ENCODE results near the gene KIF2A. TPM values are rescaled to one million over a fixed set of nuclear protein-coding genes. Genes with fewer than 3 reads are reported as not detected.
"Not testable (repeated sequence)": the region's sequence is repeated elsewhere in the genome, so short reads cannot be mapped to it uniquely, and the experiment has no call there.

Gene KIF2A
- total RNA-seq, 4 donors from 2014 or later: 23.3 to 28.6 (median 25.0) TPM

DNA sequence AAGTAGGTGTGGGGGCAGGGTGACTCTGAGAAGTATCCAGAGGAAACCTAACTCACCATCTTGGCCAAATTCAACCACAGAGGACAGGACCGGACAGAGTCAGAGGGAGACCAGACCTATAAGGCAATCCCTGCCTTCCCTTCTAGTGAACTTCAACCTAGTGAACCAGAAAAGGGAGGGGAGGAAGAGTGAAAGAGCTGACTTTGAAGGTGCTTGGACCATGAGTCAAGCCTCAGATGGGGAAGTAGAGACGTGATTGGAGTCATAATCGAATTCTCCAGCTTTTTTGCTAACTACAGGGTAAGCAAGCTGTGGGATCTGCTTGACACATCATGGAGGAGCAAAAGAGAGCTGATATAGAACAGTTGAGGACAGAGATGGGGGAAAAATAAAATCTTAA, 18.8 kb upstream of the KIF2A start:
- Histone ChIP-seq H3K4me1 (no peaks in the 10 kb centered on the region), H3K4me3 (no peak overlapping the region), H3K27me3 (no peaks in the 10 kb centered on the region), H3K36me3 (no peaks in the 10 kb centered on the region), H3K27ac (no peak overlapping the region), H3K9me3 (no peaks in the 10 kb centered on the region)
- TF ChIP-seq CTCF (IDR thresholded peaks at IDR 0.05) (no peak), POLR2AphosphoS5 (IDR thresholded peaks at IDR 0.05) (no peak), EP300 (IDR thresholded peaks at IDR 0.05) (no peak), POLR2A (IDR thresholded peaks at IDR 0.05) (no peak)
- no peak for DNase-seq (ENCODE audit: low spot score in 2 of 2)
- whole genome bisulfite sequencing: 64% methylated on average over 3 of the region's 3 CpGs

DNA sequence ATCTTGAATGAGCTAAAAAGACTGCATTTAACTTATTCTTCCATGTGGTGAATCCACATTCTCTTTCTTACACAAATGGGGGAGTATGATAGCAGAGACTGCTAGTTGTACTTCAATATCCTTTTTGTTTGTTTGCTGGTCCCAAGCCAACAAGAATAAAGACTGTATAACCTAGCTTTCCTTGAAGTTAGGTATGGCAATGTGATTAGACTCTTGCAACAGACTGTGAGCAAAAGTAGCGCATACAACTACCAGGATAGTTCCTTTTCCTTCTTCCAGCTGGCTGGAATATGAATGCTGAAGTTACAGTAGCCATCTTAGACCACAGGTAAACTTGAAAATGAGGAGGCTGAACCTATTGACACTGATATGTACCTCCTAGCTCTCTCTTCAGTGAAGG, 17.9 kb upstream of the KIF2A start:
- H3K4me1 ChIP-seq: no peaks in the 10 kb centered on the region
- DNase-seq (ENCODE audit: low spot score in 2 of 2): no peak
- no peak overlapping the region for H3K4me3 ChIP-seq
- no peaks in the 10 kb centered on the region for H3K9me3 ChIP-seq
- H3K27me3 ChIP-seq: no peaks in the 10 kb centered on the region
- H3K27ac ChIP-seq: no peak overlapping the region
- 100% methylated on average over 1 of the region's 1 CpG for WGBS
- no peaks in the 10 kb centered on the region for H3K36me3 ChIP-seq
- TF ChIP-seq POLR2AphosphoS5 (IDR thresholded peaks at IDR 0.05) (no peak), EP300 (IDR thresholded peaks at IDR 0.05) (no peak)

- no peaks in the 10 kb centered on the region for H3K9me3 ChIP-seq
- H3K4me1 ChIP-seq: no peaks in the 10 kb centered on the region
- DNase-seq (ENCODE audit: low spot score in 2 of 2): no peak
- H3K4me3 ChIP-seq: no peak overlapping the region
- no peaks in the 10 kb centered on the region for H3K36me3 ChIP-seq
- no peaks in the 10 kb centered on the region for H3K27me3 ChIP-seq
- TF ChIP-seq CTCF (IDR thresholded peaks at IDR 0.05) (no peak), POLR2AphosphoS5 (IDR thresholded peaks at IDR 0.05) (no peak), EP300 (IDR thresholded peaks at IDR 0.05) (no peak), POLR2A (IDR thresholded peaks at IDR 0.05) (no peak)
- H3K27ac ChIP-seq: no peak overlapping the region
Observed at GRCh38 chr5:62289813-62290212, 16.2 kb upstream of the KIF2A start.

- not testable (repeated sequence) for DNase-seq (ENCODE audit: low spot score in 2 of 2); H3K4me1 ChIP-seq; H3K27me3 ChIP-seq; H3K4me3 ChIP-seq; H3K27ac ChIP-seq; H3K36me3 ChIP-seq; H3K9me3 ChIP-seq
- WGBS: 81% methylated on average over 11 of the region's 11 CpGs
Observed at GRCh38 chr5:62291829-62292228, 14.2 kb upstream of the KIF2A start.

- no peaks in the 10 kb centered on the region for H3K4me1 ChIP-seq
- H3K4me3 ChIP-seq: no peak overlapping the region
- H3K27ac ChIP-seq: no peak overlapping the region
- no peaks in the 10 kb centered on the region for H3K9me3 ChIP-seq
- DNase-seq (ENCODE audit: low spot score in 2 of 2): no peak
- H3K36me3 ChIP-seq: no peaks in the 10 kb centered on the region
- TF ChIP-seq EP300 (IDR thresholded peaks at IDR 0.05): no peak
- no peak for TF ChIP-seq CTCF (IDR thresholded peaks at IDR 0.05)
- TF ChIP-seq POLR2AphosphoS5 (IDR thresholded peaks at IDR 0.05): no peak
- TF ChIP-seq POLR2A (IDR thresholded peaks at IDR 0.05): no peak
- no peaks in the 10 kb centered on the region for H3K27me3 ChIP-seq
- 66% methylated on average over 2 of the region's 2 CpGs for WGBS
Observed at GRCh38 chr5:62296998-62297397, 9.0 kb upstream of the KIF2A start.

GRCh38 chr5:62298118-62298517, 7.9 kb upstream of the KIF2A start:
- H3K4me3 ChIP-seq: no peak overlapping the region
- no peak for DNase-seq (ENCODE audit: low spot score in 2 of 2)
- no peak overlapping the region for H3K27ac ChIP-seq
- TF ChIP-seq EP300 (IDR thresholded peaks at IDR 0.05) (no peak), POLR2A (IDR thresholded peaks at IDR 0.05) (no peak), CTCF (IDR thresholded peaks at IDR 0.05) (no peak), POLR2AphosphoS5 (IDR thresholded peaks at IDR 0.05) (no peak)
- H3K9me3 ChIP-seq: no peaks in the 10 kb centered on the region
- H3K27me3 ChIP-seq: no peaks in the 10 kb centered on the region
- 84% methylated on average over 3 of the region's 3 CpGs for WGBS
- H3K36me3 ChIP-seq: no peaks in the 10 kb centered on the region
- no peaks in the 10 kb centered on the region for H3K4me1 ChIP-seq
